Measurements from ENCODE around the gene OGFRL1. TPM values are rescaled to one million over a fixed set of nuclear protein-coding genes. Genes with fewer than 3 reads are reported as not detected.

Gene OGFRL1
- total RNA-seq, 2 donors from 2014 or later = 26.9 to 30.5 TPM

DNA sequence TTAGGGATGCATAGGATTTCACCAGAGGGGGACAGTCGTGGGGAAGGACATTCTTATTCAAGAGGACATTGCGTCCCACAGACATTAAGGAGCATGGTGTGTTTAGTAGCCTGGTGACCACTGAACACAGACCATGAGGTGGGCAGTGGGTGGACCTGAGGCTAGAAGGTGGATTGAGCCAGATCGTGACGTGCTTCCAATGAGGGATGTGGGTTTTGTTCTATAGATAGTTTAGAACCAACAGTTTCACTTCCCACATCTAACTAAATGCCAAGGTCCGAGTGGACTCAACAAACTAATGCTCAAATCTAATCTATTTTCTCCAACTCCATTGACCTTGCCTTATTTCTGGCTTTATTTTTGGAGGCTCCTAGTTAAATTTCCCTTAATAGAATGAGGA, 58.5 kb downstream of the OGFRL1 start:
- no peaks in the 10 kb centered on the region for H3K9me3 ChIP-seq
- no peaks in the 10 kb centered on the region for H3K36me3 ChIP-seq
- TF ChIP-seq, protein P1, sequence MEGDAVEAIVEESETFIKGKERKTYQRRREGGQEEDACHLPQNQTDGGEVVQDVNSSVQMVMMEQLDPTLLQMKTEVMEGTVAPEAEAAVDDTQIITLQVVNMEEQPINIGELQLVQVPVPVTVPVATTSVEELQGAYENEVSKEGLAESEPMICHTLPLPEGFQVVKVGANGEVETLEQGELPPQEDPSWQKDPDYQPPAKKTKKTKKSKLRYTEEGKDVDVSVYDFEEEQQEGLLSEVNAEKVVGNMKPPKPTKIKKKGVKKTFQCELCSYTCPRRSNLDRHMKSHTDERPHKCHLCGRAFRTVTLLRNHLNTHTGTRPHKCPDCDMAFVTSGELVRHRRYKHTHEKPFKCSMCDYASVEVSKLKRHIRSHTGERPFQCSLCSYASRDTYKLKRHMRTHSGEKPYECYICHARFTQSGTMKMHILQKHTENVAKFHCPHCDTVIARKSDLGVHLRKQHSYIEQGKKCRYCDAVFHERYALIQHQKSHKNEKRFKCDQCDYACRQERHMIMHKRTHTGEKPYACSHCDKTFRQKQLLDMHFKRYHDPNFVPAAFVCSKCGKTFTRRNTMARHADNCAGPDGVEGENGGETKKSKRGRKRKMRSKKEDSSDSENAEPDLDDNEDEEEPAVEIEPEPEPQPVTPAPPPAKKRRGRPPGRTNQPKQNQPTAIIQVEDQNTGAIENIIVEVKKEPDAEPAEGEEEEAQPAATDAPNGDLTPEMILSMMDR (IDR thresholded peaks at IDR 0.05) = no peak
- no peak overlapping the region for H3K4me3 ChIP-seq
- ATAC-seq (ENCODE audit: insufficient number of reproducible peaks, low FRiP score, low read depth) = no peak
- no peaks in the 10 kb centered on the region for H3K27me3 ChIP-seq (replicated peaks; ENCODE audit: insufficient read depth)
- no peak overlapping the region for H3K27ac ChIP-seq
- peaks cover 11 to 23% of the 10 kb centered on the region in 2 donors for H3K4me1 ChIP-seq (ENCODE audit: control insufficient read depth in 1 of 2, low read depth in 2 of 2)
- no peak for DNase-seq (ENCODE audit: low spot score)

DNA sequence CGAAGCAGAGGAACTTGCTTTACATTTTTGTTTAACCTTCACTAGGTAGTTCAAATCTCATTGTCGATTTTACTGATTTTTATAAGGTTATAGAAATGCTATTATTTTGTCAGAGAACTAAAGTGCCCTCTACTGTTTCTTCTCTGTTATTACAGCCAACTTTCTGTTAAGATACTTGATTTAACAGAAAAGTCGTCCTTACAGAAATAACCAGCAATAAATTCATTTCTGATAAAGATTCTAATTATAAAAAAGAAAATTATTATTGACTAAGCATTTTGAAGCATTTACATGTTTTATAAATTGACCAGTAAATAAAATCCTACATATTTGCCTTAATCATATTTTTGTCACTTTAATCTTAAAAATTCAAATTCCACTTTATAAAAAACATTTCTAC, 60.8 kb downstream of the OGFRL1 start:
- Histone ChIP-seq H3K4me1 (ENCODE audit: control insufficient read depth in 1 of 2, low read depth in 2 of 2) (peaks cover 11 to 34% of the 10 kb centered on the region in 2 donors), H3K36me3 (no peaks in the 10 kb centered on the region), H3K27ac (no peak overlapping the region), H3K9me3 (no peaks in the 10 kb centered on the region), H3K4me3 (no peak overlapping the region), H3K27me3 (replicated peaks; ENCODE audit: insufficient read depth) (no peaks in the 10 kb centered on the region)
- DNase-seq (ENCODE audit: low spot score) (no peak), ATAC-seq (ENCODE audit: insufficient number of reproducible peaks, low FRiP score, low read depth) (no peak)
- TF ChIP-seq, protein P1 (IDR thresholded peaks at IDR 0.05) = peak; percentile 61

DNA sequence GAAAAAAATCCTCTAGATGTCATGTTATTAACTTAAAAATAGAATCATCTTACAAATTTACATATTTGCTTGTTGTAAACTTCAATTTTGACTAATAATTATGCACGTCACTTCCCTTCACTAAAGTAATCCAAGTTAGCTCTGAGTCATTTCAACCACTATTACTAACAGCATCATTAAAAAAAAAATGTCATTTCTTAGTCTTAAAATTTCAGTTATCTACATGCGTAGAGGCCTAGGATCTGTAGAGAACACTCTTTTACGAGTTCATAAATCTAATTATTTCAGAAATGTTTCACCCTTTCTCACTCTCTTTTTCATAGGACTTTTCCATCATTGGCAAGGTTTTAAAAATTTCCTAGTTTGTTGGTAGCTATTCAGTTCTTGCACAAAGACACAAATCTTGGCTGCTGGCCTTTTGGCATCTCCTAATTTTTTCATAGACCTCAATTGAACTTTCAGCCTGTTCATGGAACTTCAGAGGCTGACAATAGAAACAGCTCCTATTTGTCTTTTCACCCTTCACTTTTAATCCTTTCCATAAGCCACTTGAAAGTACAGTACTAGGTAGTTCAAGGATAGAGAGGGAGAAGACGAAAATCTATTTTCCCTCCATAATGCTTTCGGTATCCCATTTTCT, 61.5 kb downstream of the OGFRL1 start:
- no peaks in the 10 kb centered on the region for H3K9me3 ChIP-seq
- ATAC-seq (ENCODE audit: insufficient number of reproducible peaks, low FRiP score, low read depth) = peak; percentile 62
- H3K27me3 ChIP-seq (replicated peaks; ENCODE audit: insufficient read depth) = no peaks in the 10 kb centered on the region
- H3K27ac ChIP-seq = peak overlapping the region; percentile 63 to 75
- H3K36me3 ChIP-seq = no peaks in the 10 kb centered on the region
- H3K4me1 ChIP-seq (ENCODE audit: control insufficient read depth in 1 of 2, low read depth in 2 of 2) = peaks cover 11 to 36% of the 10 kb centered on the region in 2 donors
- TF ChIP-seq, protein P1 (IDR thresholded peaks at IDR 0.05) = no peak
- no peak for DNase-seq (ENCODE audit: low spot score)
- peak overlapping the region; percentile 49 for H3K4me3 ChIP-seq

DNA sequence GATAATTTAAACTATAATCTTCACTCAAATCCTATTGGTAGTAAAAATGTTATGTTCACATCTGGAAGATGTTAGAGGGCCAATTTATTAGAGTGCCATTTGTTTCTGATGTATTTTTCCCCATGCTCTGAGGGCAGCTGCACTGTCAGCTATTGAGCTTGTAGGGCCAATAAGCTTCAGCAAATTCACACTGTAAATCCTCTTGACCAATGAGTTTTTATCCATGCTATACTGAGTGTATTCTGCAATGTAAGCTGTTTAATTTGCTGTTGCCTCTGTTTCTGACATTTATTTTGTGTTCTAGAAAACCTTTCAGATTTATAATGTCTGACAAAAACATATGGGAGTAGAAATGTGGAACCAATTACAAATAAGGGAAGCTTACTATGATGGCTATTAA, 62.6 kb downstream of the OGFRL1 start:
- H3K27me3 ChIP-seq (replicated peaks; ENCODE audit: insufficient read depth) = no peaks in the 10 kb centered on the region
- TF ChIP-seq, protein P1 (IDR thresholded peaks at IDR 0.05) = no peak
- no peaks in the 10 kb centered on the region for H3K9me3 ChIP-seq
- H3K36me3 ChIP-seq = no peaks in the 10 kb centered on the region
- DNase-seq (ENCODE audit: low spot score) = no peak
- H3K27ac ChIP-seq = peak overlapping the region; percentile 63 to 75
- peaks cover 11 to 36% of the 10 kb centered on the region in 2 donors for H3K4me1 ChIP-seq (ENCODE audit: control insufficient read depth in 1 of 2, low read depth in 2 of 2)
- H3K4me3 ChIP-seq = no peak overlapping the region
- ATAC-seq (ENCODE audit: insufficient number of reproducible peaks, low FRiP score, low read depth) = no peak
